Chondrocyte (in vitro differentiated cells): ENCODE results near the gene LGALS16. TPM values are rescaled to one million over a fixed set of nuclear protein-coding genes. Genes with fewer than 3 reads are reported as not detected.
"Not testable (repeated sequence)": the region's sequence is repeated elsewhere in the genome, so short reads cannot be mapped to it uniquely, and the experiment has no call there.

Experiments
- DNase-seq: peaks from one replicate; pipeline ENCODE4 v3.0.0; 2021; ENCODE audit warnings: mixed read lengths, low spot score
- H3K27ac Mint-ChIP-seq: one replicate; pipeline ENCODE4 v1.8.0; 2021; ENCODE audit warnings: mild to moderate bottlenecking, moderate library complexity, mixed read lengths; ENCODE audit not compliant: unreplicated experiment
- H3K27me3 Mint-ChIP-seq: 2 replicates; pipeline ENCODE4 v1.8.0; 2021; ENCODE audit warnings: low read depth, mixed read lengths
- H3K36me3 Mint-ChIP-seq: 2 replicates; pipeline ENCODE4 v1.8.0; 2021; ENCODE audit warnings: low read depth, mixed read lengths
- H3K4me1 Mint-ChIP-seq: 2 replicates; pipeline ENCODE4 v1.8.0; 2021; ENCODE audit warnings: low read depth, mild to moderate bottlenecking, mixed read lengths
- H3K4me3 Mint-ChIP-seq: one replicate; pipeline ENCODE4 v1.8.0; 2021; ENCODE audit warnings: mild to moderate bottlenecking, moderate library complexity, mixed read lengths; ENCODE audit not compliant: unreplicated experiment
- H3K9me3 Mint-ChIP-seq: 2 replicates; pipeline ENCODE4 v1.8.0; 2021; ENCODE audit warnings: low read depth, mixed read lengths
- total RNA-seq: library from RNA; stranded (reverse); gene quantifications from 3 replicates; pipeline ENCODE4 v1.2.1, GENCODE V29; 2021
- TF ChIP-seq, protein P1 (sequence below): fragments of 200-600 bp; sonication (generic); IDR thresholded peaks from 2 replicates; pipeline ENCODE4 v1.5.0; 2021; ENCODE audit warnings: antibody characterized with exemption, mild to moderate bottlenecking, moderate library complexity

The LGALS16 gene
- total RNA-seq, 1 donor from 2014 or later: not detected

DNA sequence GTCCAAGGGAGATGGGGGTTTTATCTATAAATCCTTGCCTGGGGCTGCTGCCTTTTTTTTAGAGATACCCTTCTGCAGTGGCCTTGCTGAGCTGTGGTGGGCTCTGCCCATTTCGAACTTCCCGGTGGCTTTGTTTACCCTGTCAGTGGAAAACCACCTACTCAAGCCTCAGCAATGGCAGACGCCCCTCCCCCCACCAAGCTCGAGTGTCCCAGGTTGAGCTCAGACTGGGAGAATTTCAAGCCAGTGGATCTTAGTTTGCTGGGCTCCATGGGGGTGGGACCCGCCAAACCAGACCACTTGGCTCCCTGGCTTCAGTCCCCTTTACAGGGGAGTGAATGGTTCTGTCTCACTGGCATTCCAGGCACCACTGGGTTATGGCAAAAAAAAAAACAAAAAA, 31.8 kb upstream of the LGALS16 start:
- TF ChIP-seq, protein P1, sequence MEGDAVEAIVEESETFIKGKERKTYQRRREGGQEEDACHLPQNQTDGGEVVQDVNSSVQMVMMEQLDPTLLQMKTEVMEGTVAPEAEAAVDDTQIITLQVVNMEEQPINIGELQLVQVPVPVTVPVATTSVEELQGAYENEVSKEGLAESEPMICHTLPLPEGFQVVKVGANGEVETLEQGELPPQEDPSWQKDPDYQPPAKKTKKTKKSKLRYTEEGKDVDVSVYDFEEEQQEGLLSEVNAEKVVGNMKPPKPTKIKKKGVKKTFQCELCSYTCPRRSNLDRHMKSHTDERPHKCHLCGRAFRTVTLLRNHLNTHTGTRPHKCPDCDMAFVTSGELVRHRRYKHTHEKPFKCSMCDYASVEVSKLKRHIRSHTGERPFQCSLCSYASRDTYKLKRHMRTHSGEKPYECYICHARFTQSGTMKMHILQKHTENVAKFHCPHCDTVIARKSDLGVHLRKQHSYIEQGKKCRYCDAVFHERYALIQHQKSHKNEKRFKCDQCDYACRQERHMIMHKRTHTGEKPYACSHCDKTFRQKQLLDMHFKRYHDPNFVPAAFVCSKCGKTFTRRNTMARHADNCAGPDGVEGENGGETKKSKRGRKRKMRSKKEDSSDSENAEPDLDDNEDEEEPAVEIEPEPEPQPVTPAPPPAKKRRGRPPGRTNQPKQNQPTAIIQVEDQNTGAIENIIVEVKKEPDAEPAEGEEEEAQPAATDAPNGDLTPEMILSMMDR: no peak
- no peaks in the 10 kb centered on the region for H3K9me3 Mint-ChIP-seq
- peaks cover 18% of the 10 kb centered on the region for H3K27me3 Mint-ChIP-seq
- no peaks in the 10 kb centered on the region for H3K36me3 Mint-ChIP-seq
- DNase-seq: no peak
- no peak overlapping the region for H3K4me3 Mint-ChIP-seq
- H3K27ac Mint-ChIP-seq: no peak overlapping the region
- H3K4me1 Mint-ChIP-seq: no peaks in the 10 kb centered on the region

DNA sequence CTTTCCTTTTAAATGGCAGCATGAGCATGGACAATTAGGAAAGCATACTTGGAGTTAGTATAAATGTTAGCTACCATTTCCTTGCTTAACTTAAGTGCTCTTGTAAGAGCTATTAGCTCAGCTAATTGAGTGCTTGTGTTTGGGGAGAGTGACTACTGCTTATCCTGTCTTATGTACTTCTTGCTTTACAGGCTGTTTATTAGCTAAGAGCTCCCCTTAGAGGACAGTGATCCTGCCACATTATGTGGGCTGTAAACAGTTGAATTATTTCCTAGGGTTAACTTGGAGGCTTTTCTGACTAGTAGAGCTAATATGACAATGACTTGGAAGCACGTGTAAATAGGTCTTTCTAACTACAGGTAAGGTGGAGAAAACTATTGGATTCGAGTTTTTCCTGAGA, 28.1 kb upstream of the LGALS16 start:
- H3K27ac Mint-ChIP-seq, H3K27me3 Mint-ChIP-seq, H3K4me1 Mint-ChIP-seq, H3K36me3 Mint-ChIP-seq, H3K4me3 Mint-ChIP-seq, H3K9me3 Mint-ChIP-seq, DNase-seq: not testable (repeated sequence)

DNA sequence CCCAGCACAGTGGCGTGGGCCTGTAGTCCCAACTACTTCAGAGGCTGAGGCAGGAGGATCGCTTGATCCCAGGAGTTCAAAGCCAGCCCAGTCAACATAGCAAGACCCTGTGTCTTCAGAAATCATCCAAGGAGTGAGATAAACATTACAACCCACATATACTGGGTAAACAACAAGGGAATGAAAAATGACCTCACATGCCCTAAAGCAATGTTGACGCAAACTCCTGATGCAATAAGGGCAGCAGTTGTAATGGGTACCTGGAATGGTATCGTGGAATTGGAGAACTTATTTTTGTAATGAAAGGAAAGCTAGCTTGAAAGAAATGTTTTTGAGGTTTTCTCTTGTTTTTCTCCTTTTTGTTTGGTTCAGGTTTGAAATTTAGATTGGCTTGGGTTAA, 24.5 kb upstream of the LGALS16 start:
- H3K36me3 Mint-ChIP-seq: no peaks in the 10 kb centered on the region
- no peak overlapping the region for H3K4me3 Mint-ChIP-seq

DNA sequence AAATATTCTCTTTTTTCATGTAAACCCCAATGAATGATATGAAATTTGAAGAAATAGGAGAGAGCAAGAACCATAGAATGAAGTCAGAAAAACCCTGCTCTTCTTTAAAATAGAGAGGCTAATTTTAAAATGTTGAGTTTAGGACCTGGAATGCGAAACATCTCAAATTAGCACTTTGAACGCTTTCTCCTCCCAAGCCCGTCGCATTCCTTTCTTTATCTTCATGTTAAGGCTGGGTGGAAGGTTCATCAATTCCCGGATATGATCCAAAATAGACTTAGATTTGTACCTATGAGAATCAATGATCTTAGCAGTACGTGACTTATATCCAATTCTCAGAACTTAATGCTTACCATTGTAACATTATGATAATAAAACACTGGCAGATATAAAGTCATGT, 24.1 kb upstream of the LGALS16 start:
- no peaks in the 10 kb centered on the region for H3K36me3 Mint-ChIP-seq
- TF ChIP-seq, protein P1: no peak
- no peaks in the 10 kb centered on the region for H3K4me1 Mint-ChIP-seq
- no peak for DNase-seq
- no peak overlapping the region for H3K27ac Mint-ChIP-seq
- no peak overlapping the region for H3K4me3 Mint-ChIP-seq
- H3K9me3 Mint-ChIP-seq: peaks cover 20% of the 10 kb centered on the region
- H3K27me3 Mint-ChIP-seq: peaks cover 5% of the 10 kb centered on the region

More for the DNA sequence above, 24.5 kb upstream of the LGALS16 start:
- Mint-ChIP-seq H3K27me3 (peaks cover 7% of the 10 kb centered on the region), H3K4me1 (no peaks in the 10 kb centered on the region), H3K27ac (no peak overlapping the region), H3K9me3 (peaks cover 19% of the 10 kb centered on the region)
- no peak for DNase-seq
- TF ChIP-seq, protein P1: no peak

DNA sequence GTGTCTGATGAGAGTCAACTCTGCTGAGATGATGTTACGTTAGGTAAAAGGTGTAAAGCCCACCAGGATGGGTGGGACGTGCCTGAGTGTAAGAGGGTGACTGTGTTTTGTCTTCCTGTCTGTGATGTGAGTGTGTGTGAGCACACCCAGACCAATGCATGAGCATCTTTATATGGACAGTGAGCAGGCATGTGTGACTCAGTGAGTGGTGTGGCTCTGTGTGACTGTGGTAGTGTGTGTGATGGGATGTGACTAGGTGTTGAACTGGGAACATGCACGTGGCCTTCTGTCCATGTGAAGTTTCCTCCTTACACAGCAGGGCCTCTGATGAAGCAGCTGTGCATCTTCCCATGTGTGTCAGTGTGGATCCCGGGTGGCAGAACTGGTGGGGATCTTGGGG, 17.8 kb upstream of the LGALS16 start:
- peaks cover 3% of the 10 kb centered on the region for H3K27me3 Mint-ChIP-seq
- no peaks in the 10 kb centered on the region for H3K4me1 Mint-ChIP-seq
- TF ChIP-seq, protein P1: no peak
- no peaks in the 10 kb centered on the region for H3K36me3 Mint-ChIP-seq
- H3K4me3 Mint-ChIP-seq: no peak overlapping the region
- H3K27ac Mint-ChIP-seq: no peak overlapping the region
- DNase-seq: no peak
- peaks cover 18% of the 10 kb centered on the region for H3K9me3 Mint-ChIP-seq

DNA sequence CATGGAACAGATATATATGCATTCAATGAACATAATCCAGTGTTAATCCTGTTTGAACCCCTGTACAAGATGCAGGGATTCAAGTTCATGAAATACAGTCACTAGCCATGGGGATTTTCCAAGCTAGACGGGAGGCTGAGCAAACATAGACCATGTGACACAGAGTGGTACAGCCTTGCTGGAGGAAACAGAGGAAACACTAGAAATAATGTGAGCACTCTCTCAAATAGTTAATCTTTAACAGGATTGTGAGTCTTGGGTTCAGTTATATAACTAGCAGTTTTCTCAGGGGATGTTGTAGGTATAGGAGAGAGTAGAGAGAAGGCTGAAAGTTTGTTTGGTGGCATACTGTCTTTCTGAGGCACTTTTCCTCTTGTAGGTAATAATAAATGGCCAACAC, 13.9 kb upstream of the LGALS16 start:
- no peaks in the 10 kb centered on the region for H3K27me3 Mint-ChIP-seq
- peaks cover 4% of the 10 kb centered on the region for H3K9me3 Mint-ChIP-seq
- DNase-seq: no peak
- TF ChIP-seq, protein P1: no peak
- H3K4me3 Mint-ChIP-seq: no peak overlapping the region
- no peak overlapping the region for H3K27ac Mint-ChIP-seq
- H3K4me1 Mint-ChIP-seq: no peaks in the 10 kb centered on the region
- no peaks in the 10 kb centered on the region for H3K36me3 Mint-ChIP-seq
